Posterior vena cava (tissue), 2 donors: ENCODE data around the gene SP5. TPM values are rescaled to one million over a fixed set of nuclear protein-coding genes. Genes with fewer than 3 reads are reported as not detected.

Experiments
- DNase-seq: peaks from one replicate; pipeline ENCODE4 v3.0.0-alpha.2; 2020; ENCODE audit warnings: low spot score
- intact Hi-C, 2 donors: fragments of 100-400 bp; cut with DNase I; formaldehyde crosslinking; loops; one replicate each; pipeline versions ENCODE4 v1.14.1 to v1.14.2; 2022 to 2023
- total RNA-seq, 2 donors: library from RNA; stranded (reverse); fragmentation: NEBNext Ultra II Directional; extraction: Animal tissue kit (Norgen Biotek cat#: 25700); gene quantifications; one replicate each; pipeline ENCODE4 v1.2.1, GENCODE V29; 2021
- donor health status: DM: yes; HTN: yes; CAD: no.
- donor health status: DM: yes; HTN: yes; CAD: no.

SP5 gene
- total RNA-seq, 2 donors from 2014 or later, result 0.28 TPM; not detected in 1

DNA sequence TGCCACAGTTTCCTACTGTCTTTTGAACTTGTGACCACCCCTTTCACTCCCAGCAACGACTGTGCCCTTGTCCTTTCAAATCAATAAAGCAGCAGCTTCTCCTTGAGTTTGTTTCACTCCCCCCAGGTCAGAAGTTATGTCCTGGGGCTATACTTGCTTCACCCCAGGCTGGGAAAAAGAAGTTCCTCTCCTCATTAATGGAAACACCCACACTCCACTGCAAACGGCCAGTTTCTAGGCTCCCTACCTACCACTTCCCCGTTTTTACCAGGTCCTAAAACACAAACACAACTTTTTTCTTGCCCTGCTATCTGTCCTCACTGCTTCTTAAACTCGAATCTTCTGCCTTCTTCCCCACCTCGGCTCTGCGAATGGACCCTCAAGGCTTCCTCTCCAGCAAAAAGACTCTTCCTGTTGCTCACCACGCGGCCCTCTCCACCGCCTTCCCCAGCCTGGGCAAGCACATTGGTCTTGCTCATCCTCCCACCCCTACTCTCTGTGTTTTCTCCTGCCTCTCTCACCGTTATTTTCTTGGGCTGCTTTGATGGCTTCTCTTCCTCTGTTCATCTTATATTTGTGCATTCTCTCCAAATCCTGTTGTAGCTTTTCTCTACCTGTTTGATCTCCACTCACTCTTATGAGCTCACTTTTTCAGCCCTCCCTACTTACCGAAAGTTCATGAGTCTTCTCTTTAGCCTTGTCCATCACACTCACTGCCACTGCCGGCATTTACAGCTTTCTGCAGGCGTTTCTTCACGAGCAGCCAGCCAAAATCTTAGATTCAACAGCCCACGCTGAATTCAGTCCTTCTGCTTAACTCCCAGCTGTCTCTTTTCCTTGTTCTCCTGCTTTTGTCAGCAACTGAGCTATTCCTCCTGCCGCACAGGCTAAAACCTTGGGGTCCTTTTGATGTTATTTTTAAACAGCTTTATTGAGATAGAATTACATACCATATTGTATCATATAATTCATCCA, 7.0 kb upstream of the SP5 start:
- no peak for DNase-seq
- intact Hi-C loops, result no loop called here

- DNase-seq, result no peak
- intact Hi-C loops, result loop anchor here in 1 of 2 donors (10.0 kb wide), 1 partner anchor 104 kb away; the partner anchor contains the start of gene GAD1
Observed at GRCh38 chr2:170710609-170710979, 4.5 kb upstream of the SP5 start.

- intact Hi-C loops, result loop anchor here in 1 of 2 donors (10.0 kb wide), 1 partner anchor 104 kb away; the partner anchor contains the start of gene GAD1
- no peak for DNase-seq
Observed at GRCh38 chr2:170711196-170711773, 3.9 kb upstream of the SP5 start.

GRCh38 chr2:170711774-170712652, 3.1 kb upstream of the SP5 start:
- intact Hi-C loops, result loop anchor here in 1 of 2 donors (10.0 kb wide), 1 partner anchor 103 kb away; the partner anchor contains the start of gene GAD1
- DNase-seq, result no peak

DNA sequence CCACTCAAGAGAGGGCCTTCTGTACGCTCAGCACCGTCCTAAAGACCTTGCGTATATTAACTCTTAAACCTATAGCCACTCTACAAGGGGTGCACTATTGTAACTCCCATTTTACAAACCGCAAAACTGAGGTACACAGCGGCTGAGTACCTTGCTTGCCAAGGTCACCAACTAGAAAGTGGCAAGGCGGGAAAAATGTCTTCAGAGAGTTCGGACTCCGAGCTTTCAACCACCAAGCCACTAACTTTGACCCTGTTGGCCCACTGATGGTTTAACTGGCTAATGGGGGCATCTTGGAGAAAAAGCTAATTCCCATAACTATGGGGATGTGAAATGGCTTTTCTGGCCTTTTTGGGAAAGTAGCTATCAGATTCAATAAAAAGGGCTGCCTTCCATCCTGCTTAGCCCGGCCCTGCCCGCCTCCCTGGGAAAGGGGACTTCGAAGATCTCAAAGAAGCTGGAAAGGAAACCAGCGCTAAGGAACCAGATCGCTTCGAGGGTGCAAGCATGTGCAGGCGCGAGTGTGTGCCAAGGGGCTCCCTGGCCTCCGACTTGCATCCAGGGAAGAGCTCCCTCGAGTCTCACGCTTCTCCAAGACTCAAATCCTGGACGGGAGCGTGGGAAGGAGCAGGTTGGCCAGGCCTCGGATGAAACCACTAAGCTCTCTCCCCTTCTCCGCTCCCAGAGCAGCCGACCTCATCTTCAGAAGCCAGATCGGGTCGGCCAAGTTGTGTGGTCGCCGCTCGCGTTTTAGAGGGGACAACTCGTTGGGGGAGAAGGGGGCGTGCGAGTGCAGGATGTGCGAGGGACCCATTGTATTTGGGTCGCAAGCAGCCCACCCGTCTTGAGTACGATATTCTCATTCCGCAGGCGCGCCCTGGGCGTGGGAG, 2.2 kb upstream of the SP5 start:
- intact Hi-C loops, result loop anchor here in 1 of 2 donors (10.0 kb wide), 1 partner anchor 102 kb away; the partner anchor contains the start of gene GAD1
- no peak for DNase-seq

DNA sequence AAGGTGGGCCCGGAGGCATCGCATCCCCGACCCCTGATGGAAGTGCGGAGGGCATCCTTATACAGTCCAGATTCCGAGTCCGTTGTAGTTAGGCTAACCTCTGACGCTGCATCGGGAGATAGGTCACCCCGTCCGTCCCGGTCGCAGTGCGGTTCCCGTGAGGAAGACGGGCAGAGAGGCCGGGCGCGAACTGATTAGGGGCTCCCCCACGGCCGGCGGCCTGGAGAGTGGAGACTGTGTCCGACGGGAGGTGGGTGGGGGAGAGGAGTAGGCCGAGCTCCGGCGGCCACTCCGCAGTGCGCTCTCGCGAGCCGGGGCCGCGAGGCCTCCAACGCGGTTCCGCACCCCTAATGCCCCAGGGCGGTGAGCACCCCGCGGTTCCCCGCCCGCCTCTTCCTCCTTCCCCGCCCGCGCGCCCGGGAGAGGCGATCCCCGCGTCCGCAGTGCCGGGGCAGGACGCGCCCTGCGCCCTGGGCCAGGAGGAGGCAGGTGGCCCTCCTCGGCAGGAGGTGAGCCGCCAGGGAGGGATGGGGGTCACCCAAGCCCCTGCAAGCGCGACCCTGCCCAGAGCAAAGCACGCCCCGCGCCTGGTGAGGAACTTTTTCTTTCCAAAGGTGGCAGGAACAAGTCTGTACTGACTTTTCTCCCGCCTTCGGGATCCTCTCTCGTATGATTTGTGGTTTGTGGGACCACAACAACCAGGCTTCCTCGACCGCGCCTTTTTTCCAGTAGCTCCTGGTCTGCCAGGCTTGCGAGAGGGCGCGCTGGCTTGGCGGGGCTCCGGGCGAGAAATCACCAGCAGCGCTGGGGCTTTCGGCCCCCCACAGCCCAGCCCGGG, 1.4 kb upstream of the SP5 start:
- intact Hi-C loops, result loop anchor here in 1 of 2 donors (10.0 kb wide), 1 partner anchor 101 kb away; the partner anchor contains the start of gene GAD1
- DNase-seq, result no peak

- intact Hi-C loops, result loop anchor here in 1 of 2 donors (10.0 kb wide), 1 partner anchor 100 kb away; the partner anchor contains the start of gene GAD1
- DNase-seq, result no peak
Observed at GRCh38 chr2:170714381-170715061, 616 bp upstream of the SP5 start.

GRCh38 chr2:170715932-170716777, 1.0 kb downstream of the SP5 start:
- intact Hi-C loops, result loop anchor here in 1 of 2 donors (10.0 kb wide), 1 partner anchor 99 kb away; the partner anchor contains the start of gene GAD1
- no peak for DNase-seq

DNA sequence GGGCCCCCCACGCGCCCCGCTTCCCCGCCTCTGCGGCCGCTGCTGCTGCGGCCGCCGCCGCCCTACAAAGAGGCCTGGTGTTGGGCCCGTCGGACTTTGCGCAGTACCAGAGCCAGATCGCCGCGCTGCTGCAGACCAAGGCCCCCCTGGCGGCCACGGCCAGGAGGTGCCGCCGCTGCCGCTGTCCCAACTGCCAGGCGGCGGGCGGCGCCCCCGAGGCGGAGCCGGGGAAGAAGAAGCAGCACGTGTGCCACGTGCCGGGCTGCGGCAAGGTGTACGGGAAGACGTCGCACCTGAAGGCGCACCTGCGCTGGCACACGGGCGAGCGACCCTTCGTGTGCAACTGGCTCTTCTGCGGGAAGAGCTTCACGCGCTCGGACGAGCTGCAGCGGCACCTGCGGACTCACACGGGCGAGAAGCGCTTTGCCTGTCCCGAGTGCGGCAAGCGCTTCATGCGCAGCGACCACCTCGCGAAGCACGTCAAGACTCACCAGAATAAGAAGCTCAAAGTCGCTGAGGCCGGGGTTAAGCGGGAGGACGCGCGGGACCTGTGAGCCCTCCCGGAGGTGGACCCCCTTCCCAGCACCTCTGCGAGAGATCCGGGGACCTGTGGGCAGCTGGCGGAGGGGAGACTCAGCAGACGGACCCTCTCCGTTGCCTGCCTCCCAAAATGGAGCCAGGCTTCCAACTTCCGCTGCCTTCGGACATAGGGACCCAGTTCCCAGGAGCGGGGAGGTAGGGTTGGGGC, 1.9 kb downstream of the SP5 start:
- intact Hi-C loops, result loop anchor here in 1 of 2 donors (10.0 kb wide), 1 partner anchor 98 kb away; the partner anchor contains the start of gene GAD1
- DNase-seq, result peak; percentile 83

- intact Hi-C loops, result loop anchor here in 1 of 2 donors (10.0 kb wide), 1 partner anchor 97 kb away; the partner anchor contains the start of gene GAD1
- no peak for DNase-seq
Observed at GRCh38 chr2:170717599-170717963, 2.4 kb downstream of the SP5 start.

DNA sequence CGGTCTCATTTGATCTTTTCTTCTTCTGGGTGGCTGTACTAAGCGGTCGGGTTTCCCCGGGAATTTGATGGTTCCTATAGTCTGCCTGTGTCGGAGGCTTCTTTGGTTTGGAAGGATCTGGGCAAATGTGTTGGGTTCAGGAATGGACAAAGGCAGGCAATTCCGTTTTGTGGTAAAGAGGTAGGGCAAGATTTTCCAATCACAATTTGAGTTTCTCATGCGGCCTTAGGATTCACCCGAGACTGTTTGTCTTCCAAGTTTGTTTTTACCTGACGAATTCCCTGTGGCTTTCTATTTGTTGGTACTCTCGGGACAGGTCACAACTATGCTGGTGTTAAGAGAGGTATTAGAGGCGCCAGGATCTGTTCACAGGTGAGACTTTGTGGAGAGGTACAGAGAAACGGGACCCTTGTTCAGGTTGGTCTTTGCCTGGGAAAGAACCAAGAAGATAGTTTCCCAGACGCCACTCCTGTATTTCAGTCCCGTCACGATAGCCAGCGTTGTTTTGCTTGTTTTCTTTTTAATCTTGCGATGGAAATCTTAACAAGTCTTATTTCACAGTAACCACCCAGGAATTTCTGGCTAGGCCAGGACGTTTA, 3.0 kb downstream of the SP5 start:
- no peak for DNase-seq

GRCh38 chr2:170719810-170720209, 4.7 kb downstream of the SP5 start:
- no peak for DNase-seq
- intact Hi-C loops, result loop anchor here in 1 of 2 donors (10.0 kb wide), 1 partner anchor 95 kb away; the partner anchor contains the start of gene GAD1

More for the DNA sequence above, 3.0 kb downstream of the SP5 start:
- intact Hi-C loops, result loop anchor here in 1 of 2 donors (10.0 kb wide), 1 partner anchor 97 kb away; the partner anchor contains the start of gene GAD1

DNA sequence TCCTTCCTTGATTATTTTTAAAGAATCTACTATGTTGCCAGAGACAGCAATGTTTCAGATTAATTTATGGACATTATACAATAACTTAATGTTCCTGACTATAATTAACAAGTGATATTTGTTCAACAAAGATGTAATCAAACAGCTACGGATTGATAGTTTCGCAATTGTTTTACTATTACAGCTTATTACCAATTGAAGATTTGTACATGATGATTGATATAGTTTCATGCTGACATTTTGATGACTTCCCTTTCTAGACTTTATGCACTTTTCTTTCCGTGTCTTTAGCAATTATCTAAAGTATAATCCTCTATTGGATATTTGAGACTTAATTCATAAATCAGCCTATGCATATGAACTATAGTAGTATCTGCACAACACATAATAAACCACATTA, 6.5 kb downstream of the SP5 start:
- intact Hi-C loops, result no loop called here
- no peak for DNase-seq

- intact Hi-C loops, result no loop called here
- no peak for DNase-seq
Observed at GRCh38 chr2:170722301-170722700, 7.2 kb downstream of the SP5 start.
